HG03521 (cell line): ENCODE data around the gene FRMD6.
"Not testable (repeated sequence)": the region's sequence is repeated elsewhere in the genome, so short reads cannot be mapped to it uniquely, and the experiment has no call there.

Experiments
- ATAC-seq: cut with Tn5 transposase; IDR thresholded peaks from one replicate; pipeline ENCODE4 v1.9.1; 2021; ENCODE audit warnings: mild to moderate bottlenecking, moderate library complexity; ENCODE audit not compliant: unreplicated experiment

FRMD6 gene

DNA sequence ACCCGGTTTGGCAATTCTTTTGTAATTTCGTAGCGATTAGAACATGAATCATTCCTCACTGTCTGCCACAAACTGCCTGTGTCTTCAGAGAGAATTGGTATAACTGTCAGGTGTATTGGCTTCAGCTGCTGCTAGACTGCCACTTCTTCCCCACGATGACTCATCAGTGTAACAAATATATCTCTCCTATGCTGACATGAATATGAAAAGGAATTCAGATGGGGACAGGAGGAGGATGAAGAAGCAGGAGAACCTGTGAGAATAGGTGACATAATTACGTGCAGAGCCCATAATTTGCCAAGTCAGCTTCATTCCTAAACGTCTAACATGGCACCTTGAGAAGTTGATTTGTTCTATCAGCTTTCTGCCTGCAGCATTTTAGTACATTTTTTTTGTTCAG is 64.9 kb downstream of the FRMD6 start:
- ATAC-seq: no peak

DNA sequence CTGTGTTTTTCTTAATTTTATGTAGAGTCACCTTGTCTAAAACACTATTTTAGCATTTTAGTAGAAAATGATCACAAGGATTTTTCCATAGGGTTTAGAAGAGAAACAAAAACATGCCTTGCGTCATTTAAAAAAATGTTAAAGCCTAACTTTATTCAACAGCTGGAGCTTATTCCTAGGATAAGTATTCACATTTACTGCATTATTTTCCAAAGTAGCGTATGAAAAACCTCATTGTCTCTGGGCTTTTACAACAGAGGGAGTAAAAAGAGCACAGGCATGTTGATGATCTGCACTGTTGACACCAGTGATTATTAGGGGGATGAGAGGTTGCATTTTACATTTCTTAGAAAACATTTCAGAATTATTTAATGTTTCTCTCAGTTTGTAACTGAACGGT is 66.1 kb downstream of the FRMD6 start:
- ATAC-seq: no peak

- ATAC-seq: no peak
Measured at GRCh38 chr14:51719955-51720354, 68.2 kb downstream of the FRMD6 start.

DNA sequence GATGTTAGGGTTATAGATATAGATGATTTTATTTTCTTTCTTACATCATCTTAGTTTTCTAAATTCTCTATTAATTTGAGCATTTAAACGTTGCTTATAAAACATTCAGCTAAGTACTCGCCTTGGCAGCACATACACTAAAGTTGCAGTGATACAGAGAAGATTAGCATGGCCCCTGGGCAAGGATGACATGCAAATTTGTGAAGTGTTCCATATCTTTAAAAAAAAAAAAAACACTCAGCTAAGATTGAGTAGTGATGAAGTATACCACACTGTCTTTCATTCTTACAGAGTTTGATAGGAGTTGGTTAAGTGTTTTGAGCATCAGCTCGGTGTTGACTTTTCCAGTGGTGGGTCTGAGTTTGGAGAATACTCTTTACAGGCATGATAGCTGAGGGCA is 72.3 kb downstream of the FRMD6 start:
- ATAC-seq: no peak

GRCh38 chr14:51724650-51725049 is 72.9 kb downstream of the FRMD6 start:
- no peak for ATAC-seq

DNA sequence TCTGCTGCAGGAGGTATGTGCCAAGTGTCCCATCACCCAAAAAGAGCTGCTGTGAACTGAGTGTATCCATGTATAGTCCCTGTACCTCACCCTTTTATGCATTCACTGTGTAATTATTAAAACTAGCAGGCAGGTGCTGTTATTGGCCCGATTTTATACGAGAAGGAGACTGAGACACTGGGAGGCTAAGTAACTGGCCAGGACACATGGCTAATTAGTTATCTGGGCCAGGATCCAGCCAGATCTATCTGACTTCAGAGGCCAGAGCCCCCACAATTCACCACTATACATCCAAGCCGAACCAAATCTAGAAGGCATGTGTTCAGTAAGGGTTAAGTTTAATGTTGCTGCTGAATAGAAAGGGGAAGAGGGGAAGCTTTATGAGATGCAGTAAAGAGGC is 73.4 kb downstream of the FRMD6 start:
- ATAC-seq: no peak

- ATAC-seq: no peak
Measured at GRCh38 chr14:51726166-51726899, 74.6 kb downstream of the FRMD6 start.

- no peak for ATAC-seq
Measured at GRCh38 chr14:51727526-51727925, 75.8 kb downstream of the FRMD6 start.

- no peak for ATAC-seq
Measured at GRCh38 chr14:51730098-51730497, 78.4 kb downstream of the FRMD6 start.

DNA sequence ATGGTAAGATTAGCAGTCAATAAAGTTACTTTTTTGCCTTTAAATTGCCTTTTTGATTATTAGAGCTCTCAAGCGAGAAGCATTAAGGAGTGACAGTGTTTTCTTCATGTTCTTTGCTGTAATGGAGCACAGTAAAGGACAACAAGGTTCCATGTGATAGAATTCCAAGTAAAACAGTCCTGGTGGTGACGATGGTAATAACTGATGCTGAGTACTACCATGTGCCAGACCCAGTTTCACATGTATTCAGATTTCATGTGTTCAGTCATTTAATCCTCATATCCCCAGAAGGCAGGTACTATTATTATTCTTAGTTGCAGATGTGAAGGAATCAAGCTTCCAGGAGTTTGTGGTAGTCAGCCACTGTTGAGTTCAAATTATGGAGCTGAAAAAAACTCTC is 79.0 kb downstream of the FRMD6 start:
- no peak for ATAC-seq

- no peak for ATAC-seq
Measured at GRCh38 chr14:51732494-51733112, 80.9 kb downstream of the FRMD6 start.

GRCh38 chr14:51733147-51733546 is 81.4 kb downstream of the FRMD6 start:
- ATAC-seq: no peak

GRCh38 chr14:51735851-51736250 is 84.1 kb downstream of the FRMD6 start:
- ATAC-seq: no peak

DNA sequence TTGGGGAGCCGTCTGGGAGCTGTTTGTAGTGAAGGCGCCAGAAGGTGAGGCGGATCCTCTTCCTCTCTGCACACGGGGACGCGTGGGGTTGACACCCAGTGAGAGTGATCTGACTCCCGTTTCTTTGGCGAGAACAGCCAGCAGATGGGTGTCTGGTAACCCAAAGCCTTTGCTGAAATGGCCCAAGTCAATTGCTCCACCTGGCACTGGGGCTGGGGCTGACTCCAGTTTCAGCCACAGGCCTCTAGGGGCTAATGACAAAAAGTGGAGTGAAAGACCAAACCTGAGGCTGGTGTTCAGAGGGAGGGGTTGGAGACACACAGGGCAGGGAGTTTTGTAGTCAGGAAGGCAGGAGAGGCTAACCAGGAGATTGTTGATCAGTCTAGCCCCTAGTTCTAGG is 87.0 kb downstream of the FRMD6 start:
- peak; percentile 48 for ATAC-seq

DNA sequence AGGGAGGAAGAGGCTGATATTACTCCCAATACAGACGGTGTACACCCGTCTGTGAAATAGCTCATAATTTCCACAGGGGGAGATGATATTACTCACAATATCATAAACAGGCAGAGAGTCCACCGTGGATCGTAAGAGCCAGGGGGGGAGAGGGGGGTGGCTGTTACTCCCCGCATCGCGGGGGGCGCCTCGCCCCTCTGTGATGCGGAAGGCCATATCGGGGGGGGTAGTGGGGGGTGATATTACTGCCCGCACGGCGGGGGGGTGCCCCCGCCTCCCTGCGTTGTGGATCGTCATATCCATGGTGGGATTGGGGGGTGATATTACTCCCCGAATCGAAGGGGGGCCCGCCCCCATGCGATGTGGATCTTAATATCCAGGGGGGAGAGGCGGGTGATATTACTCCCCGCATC is 91.9 kb downstream of the FRMD6 start:
- no peak for ATAC-seq

DNA sequence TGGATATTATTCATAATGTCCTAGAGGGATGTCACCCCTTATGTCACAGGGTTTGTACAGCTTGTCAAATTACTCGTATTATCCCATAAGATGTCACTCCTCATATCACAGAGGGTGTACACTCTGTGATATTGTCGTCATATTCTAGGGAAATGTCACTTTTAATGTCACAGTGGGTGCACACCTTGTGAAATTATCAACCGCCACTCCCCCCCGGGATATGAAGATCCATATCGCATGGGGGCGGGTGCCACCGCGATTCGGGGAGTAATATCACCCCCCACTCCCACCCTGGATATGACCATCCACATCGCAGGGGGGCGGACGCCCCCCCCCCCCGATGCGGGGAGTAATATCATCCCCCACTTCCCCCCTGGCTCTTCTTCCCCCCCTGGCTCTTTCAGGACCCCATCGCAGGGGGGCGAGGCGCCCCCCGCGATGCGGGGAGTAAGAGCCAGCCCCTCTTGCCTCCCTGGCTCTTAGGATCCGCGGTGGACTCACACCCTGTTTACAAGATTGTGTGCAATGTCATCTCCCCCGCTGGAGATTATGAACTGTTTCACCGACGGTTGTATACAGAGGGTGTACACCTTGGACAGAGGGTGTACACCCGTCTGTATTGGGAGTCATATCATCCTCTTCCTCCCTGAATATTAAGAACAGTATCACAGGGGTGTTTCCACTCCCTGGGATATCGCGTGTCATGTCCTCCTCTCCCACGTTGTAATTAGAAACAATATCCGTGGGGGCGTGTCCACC is 92.8 kb downstream of the FRMD6 start:
- ATAC-seq: no peak

- ATAC-seq: not testable (repeated sequence)
Measured at GRCh38 chr14:51746823-51747222, 95.1 kb downstream of the FRMD6 start.

GRCh38 chr14:51750542-51750941 is 98.8 kb downstream of the FRMD6 start:
- no peak for ATAC-seq

DNA sequence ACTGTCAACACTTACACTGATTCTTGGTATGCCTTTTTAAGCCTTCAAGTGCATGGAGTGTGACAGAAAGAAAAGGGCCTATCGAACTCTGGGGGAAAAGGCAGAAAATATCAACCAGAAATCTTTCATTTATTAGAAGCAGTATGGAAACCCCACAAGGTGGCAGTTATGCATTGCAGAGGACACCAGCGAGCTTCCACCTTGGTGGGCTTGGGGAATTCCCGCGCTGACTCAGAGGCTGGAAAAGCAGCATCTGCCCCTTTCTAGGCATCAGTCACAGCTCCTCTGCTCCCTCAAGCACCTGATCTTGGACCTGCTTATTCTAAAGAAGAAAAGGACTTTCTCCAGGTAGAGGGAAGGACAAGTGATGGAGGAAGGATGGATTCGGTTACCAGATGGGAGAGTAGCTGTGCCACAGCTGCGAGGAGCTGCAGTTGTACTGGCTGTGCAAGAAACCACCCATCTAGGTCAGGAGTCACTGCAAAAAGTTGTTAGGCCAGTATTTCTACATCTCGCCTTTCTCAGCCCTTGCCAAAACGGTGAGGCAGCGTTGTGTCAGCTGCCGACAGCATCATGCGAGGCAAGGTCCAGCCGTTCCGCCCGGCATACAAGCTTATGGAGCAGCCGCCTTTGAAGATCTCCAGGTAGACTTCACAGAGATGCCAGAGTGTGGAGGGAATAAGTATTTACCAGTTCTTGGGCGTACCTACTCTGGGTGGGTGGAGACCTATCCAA is 100.1 kb downstream of the FRMD6 start:
- not testable (repeated sequence) for ATAC-seq

- ATAC-seq: not testable (repeated sequence)
Measured at GRCh38 chr14:51757756-51758155, 106.0 kb downstream of the FRMD6 start.

DNA sequence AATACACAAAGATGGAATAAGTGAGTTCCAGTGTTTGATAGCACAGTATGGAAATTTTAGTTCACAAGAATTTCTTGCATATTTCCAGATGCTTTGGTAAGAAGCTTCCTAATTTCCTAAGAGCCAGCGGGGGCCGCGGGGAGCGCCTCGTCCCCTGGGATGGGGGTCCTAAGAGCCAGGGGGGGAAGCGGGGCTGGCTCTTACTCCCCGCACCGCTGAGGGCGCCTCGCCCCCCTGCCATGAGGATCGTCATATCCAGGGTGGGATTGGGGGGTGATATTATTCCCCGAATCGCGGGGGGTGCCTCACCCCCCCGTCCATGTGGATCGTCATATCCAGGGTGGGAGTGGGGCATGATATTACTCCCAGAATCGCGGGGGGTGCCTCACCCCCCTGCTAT is 108.2 kb downstream of the FRMD6 start:
- no peak for ATAC-seq
